22Rv1 (cell line): ENCODE data around the gene KIRREL1.
"Not testable (repeated sequence)": the region's sequence is repeated elsewhere in the genome, so short reads cannot be mapped to it uniquely, and the experiment has no call there.

ENCODE experiments used
- CTCF ChIP-seq: fragments of 450-650 bp; IDR thresholded peaks from 2 replicates; pipeline ENCODE4 v1.5.1; 2017; ENCODE audit warnings: mild to moderate bottlenecking
- ZFX ChIP-seq: fragments of 450-650 bp; IDR thresholded peaks from 2 replicates; pipeline ENCODE4 v1.6.1; 2017; ENCODE audit warnings: antibody characterized with exemption, borderline replicate concordance

GRCh38 chr1:158128531-158128930 is 135.1 kb downstream of the KIRREL1 start:
- not testable (repeated sequence) for TF ChIP-seq CTCF, ZFX
